HL-60/S4 treated with retinoic acid at 250 ng/mL for 4 days and 3 days (cell line): ENCODE data around the gene DISP2.

Experiments
- in situ Hi-C: fragments of 300-500 bp; cut with MboI; formaldehyde crosslinking; loops from 2 replicates; pipeline ENCODE4 v1.7.0; 2022; ENCODE audit warnings: low sequenced_read_pairs

The DISP2 gene

GRCh38 chr15:40418126-40418525 is 60.1 kb downstream of the DISP2 start:
- in situ Hi-C loops, result no loop called here

- in situ Hi-C loops, result no loop called here
Observed at GRCh38 chr15:40420071-40420713, 62.2 kb downstream of the DISP2 start.

GRCh38 chr15:40420793-40421192 is 62.8 kb downstream of the DISP2 start:
- in situ Hi-C loops, result no loop called here

- in situ Hi-C loops, result no loop called here
Observed at GRCh38 chr15:40421246-40422157, 63.5 kb downstream of the DISP2 start.

- in situ Hi-C loops, result no loop called here
Observed at GRCh38 chr15:40424483-40425115, 66.6 kb downstream of the DISP2 start.

- in situ Hi-C loops, result no loop called here
Observed at GRCh38 chr15:40425681-40426080, 67.7 kb downstream of the DISP2 start.

GRCh38 chr15:40427188-40427587 is 69.2 kb downstream of the DISP2 start:
- in situ Hi-C loops, result no loop called here

- in situ Hi-C loops, result no loop called here
Observed at GRCh38 chr15:40428185-40428584, 70.2 kb downstream of the DISP2 start.
